GM21619 (cell line): ENCODE results near the gene SCARF1.

Experiments used
- ATAC-seq: cut with Tn5 transposase; IDR thresholded peaks from one replicate; pipeline ENCODE4 v1.9.1; 2021; ENCODE audit not compliant: unreplicated experiment

The SCARF1 gene

DNA sequence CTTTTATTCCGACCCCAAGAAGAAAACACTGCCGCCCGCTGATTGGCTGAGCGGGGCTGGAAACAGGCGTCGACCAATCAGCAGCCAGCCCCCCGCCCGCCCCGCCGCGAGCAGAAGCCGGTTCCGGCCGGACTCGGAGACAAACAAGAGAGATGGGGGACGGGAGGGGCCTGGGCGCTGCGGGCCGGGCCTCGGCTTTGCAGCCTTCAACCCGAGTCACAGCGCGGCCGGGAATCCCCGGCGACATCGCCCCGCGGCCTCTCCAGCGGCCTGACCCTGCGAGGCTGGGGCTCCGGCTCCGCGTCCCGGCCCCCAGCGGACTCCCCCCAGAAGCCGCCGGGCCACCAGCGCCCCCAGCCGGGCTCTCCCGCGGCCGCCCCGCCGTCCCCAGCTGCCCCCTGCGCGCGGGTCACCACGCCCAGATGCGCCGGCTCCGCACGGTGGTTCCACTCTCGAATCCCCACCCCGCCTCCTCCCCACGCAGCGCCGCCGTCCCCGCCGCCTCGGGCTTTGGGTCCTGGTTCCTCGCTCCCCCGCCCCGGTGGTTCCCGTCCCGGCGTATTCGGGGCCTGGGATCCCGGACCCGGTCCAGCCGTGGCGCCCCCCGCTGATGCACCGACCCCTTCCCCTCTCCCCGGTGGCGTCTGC, 16.6 kb downstream of the SCARF1 start:
- ATAC-seq = peak; percentile 48

DNA sequence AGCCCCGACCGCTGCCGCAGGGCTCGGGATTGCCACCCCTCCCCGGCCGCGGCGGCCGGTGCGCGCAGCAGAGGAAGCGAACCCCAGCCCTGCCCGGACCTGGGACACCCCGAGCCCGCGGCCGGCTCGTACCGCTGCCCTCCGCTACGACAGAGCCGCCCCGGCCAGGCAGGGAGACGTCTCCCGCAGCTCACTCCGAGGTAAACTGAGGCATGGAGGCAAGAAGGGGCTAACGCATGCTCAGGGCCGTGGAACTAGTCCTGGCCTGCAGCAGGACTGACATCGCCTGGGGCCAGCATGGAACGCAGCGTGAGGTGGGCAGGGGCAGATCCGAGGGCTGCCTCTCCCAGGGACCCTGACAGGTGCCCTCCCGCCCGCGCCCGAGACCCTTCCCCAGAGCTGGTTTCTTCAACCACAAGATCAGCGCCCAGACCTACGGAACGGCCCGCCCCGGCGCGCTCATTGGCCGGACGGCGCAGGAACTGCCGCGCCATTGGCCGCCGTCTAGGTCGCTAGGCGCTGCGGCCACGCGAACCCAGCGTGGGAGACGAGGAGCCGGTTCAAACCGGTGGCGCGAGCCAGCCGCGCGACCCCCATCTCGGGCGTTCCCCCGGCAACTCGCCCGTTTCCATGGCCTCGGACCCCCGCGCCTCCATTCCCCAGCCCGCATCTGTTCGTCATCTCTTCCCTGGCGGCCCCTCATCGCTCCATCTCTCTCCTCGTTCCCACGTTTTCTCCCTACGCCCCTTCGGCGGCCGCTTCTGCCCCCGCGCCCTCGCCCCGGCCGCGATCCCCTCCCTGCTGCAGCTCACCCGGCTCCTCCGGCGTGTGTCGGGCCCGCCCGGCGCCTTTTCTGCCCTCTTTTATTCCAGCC, 17.3 kb downstream of the SCARF1 start, which contains the start of gene SLC43A2:
Gene SLC43A2, minus strand, starts transcription at position 853 of the 874 bp plus-strand sequence. CDS start 960 bp downstream, outside the sequence.
- peak; percentile 57 for ATAC-seq

DNA sequence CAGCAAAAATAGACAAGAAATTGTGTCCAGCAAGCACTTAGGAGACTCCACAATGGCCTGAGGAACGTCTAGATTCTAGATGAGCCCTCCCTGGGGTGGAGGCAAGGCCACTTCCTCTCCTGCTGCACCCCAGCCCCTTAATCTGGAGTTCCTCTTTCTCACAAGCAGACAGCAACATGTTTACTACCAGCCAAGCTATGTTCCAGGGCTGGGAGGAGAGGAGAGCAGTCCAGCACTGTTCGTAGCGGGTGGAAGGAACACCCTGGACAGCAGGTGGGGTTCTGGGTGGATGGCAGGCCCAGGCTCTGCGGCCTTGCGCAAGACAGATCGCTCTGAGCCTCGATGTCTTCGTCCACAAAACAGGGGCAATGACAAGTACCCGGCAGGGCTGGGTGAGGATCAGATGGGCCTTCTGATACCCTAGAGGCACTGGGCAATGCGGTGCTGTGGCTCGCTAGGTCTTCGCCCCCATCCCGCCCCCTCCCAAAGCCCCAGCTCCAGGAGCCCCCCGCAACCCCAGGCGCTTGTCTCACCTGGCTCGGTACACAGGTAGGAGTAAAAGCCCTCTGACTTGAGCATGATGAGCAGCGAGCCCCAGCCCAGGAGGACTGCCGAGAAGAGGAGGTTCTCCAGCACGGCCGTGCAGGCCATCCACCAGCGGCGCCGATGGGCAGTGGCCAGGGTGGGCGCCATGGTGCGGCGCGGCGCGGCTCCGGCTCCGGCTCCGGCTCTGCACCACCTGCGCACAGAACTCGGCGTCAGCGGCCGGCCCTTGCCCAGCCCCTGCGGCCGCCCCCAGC, 18.1 kb downstream of the SCARF1 start:
- ATAC-seq = peak; percentile 5

DNA sequence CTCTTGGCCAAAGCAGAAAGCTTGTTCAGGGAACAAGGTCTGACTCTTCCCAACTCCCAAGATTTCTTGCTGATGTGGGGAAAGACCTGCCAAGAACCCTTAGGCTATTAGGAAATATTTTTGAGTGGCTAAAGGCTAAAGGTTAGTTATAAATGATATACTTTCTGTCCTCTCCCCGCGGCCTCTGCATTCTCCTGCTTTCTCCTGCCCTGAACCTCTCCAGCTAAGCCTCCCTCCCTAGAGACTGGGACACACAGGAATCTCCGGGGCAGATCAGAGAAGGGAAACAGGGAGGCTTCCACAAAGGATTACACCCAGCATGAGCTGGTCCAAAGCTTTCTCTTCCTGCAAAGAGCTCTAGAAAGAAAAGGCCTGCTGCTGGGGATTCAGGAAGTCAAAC, 19.2 kb downstream of the SCARF1 start:
- no peak for ATAC-seq

DNA sequence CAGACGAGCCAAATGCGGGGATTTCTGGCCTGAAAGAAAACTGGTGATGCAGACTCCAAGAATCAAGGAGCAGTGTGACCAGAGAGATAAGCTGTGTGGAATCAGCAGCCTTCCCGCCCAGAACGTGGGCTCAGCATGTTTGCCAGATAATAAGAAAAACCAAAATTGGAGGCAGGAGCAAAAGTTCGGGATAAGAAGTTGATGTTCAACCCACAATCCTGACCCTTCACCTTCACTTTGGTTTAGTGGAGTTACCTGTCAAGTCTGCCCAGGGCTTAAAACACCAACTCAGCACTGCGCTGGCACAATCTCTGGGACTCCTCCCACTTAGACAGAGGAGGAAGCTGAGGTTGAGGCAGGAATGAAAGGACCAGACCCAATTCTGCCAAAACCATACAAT, 20.0 kb downstream of the SCARF1 start:
- ATAC-seq = no peak

DNA sequence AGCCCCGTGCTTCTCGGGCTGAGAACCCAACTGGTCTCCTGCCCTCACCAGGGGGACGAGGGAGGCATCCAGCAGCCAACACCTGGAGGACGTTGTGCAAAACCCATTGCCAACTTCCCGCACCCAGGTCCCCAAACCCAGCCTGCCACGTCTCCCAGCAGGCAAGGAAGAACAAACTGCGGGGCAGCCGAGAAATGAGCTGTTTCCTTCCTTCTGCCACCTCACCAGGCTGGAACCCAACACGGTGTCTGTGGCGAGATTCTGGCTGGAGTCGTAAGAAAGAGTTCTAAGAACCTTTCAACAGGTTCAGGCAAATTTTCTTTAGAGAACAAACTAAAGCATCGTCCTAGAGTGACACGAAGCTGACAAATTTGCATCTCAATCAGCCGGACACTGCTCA, 20.5 kb downstream of the SCARF1 start:
- no peak for ATAC-seq

DNA sequence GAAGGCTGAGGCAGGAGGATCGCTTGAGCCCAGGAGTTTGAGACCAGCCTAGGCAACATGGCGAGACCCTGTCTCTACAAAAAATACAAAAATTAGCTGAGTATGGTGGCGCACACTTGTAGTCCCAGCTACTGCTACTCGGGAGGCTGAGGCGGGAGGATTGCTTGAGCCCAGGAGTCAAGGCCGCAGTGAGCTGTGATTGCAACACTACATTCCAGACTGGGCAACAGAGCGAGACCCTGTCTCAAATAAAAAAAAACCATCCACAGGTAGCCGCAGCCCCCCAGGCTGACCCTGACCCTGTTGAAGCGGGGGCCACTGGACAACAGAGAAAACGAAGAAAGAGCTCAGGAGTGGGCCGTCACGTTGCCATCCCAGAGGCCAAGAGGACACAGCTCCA, 20.9 kb downstream of the SCARF1 start:
- ATAC-seq = no peak

DNA sequence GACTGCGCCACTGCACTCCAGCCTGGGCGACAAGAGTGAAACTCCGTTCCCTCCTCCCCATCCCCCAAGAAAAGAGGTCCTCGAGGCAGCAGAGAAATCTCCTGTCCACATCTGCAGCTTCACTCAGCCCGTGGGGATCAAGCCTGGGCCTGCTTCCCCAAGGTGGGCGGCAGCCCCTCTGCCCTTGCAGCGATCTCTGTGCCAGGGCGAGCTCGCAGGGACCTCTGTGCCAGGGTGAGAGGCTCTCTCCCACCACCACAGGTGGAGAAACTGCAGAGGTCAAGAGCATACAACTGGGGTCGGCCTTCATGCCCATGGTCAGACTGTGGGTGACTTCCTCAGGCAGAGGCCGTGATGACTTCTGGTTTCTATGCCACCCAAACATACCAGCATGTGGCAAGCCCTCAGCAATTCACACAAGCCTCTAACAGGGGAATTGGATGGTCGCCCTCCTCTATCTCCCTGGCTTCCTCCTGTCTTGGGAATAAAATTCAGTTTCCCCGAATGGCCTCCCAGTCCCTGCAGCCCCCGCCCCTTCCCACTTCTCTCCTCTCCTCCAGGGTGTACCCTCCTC, 22.4 kb downstream of the SCARF1 start:
- ATAC-seq = no peak

DNA sequence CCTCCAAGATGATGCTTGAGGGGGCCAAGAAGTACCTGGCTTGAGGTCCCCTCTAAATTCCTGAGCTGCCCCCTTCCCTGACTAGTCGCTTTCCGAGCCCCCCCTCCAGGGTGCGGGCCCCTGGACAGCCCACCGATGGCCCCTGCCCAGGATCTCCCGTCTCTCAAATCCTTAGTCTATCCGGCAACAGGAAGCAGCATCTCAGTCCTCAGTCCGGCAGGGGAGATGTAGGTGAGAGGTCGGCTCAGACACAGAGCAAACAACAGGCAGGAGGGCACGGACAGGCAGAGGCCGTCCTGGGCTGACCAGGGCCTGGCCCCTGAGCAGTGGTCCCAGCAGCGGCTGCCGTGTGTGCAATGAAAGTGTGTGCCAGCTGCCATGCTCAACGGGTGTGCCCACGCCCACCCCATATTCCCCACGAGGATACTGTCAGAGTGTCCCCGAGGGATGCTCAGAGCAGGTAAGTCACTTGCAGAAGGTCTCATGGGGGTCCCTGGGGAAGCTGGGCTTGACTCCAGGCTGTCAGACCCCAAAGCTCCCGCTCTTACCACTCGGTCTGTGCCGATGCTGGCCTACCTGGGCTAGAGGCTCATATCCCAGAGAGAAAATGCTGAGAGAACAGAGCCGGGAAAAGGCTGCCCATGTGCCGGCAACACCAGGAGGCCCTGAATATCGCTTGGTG, 24.1 kb downstream of the SCARF1 start:
- no peak for ATAC-seq

DNA sequence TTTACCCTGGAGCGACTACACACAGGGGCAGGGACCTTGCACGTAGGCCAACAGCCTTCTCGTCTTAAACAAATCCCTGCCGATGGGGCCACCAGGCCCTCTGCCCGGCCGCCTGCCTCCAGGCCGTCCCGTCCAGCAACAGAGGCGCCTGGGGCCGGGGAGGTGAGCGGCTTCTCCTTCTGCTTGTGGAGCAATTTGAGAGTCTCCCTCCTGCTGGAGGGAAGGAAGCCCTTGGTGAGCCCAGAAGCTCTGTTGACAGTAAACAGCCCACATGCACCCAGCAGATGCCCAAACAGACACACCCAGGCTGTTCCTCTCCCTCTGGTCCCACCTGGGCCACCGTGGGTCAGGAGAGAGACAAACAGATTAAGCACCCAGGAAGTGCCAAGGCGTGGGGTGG, 25.0 kb downstream of the SCARF1 start:
- ATAC-seq = no peak

DNA sequence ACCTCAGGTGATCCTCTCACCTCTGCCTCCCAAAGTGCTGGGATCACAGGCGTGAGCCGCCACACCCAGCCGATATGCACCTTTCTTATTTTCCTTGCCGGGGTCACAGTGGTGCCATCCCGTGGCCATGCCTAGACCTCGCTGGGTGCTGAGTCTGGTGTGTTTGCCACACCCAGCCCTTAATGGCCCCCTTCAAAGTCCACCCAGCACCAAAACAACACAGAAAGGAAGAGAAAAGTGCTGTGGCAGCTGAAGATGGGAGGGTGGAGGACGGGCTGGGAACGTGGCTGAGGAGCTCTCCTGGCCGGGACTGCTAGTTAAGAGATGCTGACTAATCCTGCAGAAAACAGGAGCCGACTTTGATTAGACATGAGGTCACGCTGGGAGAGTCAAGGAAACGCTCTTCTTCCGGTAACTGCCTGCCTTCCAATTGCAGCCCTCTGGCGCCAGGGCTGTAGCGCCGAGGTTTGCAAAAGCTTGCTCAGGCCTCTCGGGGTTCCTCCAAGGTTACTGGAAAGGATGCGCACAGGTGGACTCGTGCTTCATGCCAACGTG, 27.8 kb downstream of the SCARF1 start:
- no peak for ATAC-seq

DNA sequence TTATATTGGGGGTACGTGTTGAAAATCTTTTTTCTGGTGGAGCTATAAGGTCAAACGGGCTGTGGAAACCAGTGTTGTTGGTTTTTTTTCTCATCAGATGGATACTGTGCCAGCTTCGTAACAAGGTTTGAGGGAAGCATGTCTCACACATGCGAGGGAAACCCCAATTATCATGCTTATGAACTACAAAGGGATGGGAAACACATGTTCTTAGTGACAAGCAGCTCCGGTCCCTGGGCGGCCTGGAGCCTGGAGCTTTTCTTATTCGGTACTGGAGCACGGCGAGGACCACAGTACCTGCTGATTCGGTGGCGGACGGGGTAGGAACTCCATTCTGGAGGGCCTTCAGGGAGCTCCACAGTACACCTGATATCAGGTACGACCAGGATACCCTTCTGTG, 29.4 kb downstream of the SCARF1 start:
- no peak for ATAC-seq

DNA sequence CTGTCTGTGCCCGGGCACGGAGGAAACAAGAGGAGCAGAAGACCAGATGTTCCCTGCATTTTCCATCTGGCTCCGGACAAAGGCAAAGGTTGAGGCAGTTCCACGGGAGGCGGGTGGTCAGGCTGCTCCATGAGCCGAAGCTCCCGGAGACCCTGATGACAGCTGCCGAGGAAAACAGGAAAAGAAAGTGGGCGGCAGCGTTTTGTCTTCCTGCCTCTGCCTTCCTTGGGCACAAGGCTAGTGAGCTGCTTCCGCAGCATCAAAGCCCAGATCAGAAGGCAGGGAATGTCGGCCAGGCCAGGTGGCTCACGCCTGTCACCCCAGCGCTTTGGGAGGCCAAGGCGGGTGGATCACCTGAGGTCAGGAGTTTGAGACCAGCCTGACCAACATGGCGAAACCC, 33.1 kb downstream of the SCARF1 start:
- no peak for ATAC-seq

DNA sequence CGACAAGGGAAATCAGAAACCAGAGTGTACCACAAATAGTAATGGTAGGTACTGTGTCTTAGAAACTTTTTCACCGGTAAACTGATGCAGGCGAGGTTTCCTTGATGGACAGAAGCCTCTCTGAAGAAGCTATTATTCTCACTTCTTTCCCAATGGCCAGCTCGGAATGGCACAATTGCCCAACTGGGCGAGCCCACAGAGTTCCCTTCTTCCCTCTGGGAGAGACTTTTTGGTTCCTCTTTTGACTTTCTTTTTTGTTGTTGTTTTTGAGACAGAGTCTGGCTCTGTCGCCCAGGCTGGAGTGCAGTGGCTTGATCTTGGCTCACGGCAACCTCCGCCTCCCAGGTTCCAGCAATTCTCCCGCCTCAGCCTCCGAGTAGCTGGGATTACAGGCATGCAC, 33.8 kb downstream of the SCARF1 start:
- ATAC-seq = no peak

DNA sequence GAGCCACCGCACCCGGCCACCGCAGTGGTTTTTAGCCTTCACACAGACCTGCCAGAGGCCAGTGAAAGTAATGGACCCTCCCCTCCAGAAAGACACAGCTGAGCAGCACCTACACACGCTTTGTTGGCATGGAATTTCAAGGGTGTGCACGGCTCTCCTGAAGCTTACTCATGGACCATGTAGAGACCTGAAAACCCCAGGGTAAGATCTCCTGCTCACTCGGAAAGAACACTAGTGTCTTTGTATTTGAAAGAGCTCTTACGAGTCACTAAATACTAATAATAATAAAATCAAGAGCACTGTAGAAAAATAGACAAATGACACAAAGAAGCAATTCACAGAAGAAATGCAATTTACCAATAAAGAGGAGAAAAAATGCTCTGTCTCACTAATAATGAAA, 36.9 kb downstream of the SCARF1 start:
- ATAC-seq = no peak

DNA sequence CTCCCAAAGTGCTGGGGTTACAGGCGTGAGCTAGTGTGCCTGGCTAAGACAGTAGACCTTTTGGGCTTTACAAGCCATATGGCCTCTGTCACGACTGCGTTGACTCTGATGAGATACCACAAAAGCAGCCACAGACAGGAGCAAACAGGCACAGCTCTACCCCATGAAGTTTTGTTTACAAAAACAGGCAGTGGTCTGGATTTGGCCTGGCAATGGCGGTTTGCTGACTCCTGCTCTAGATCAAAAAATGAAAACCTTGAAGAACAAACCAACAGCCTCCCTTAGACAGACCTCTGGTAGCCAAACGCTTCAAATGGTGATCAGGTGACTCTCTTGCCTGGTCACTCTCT, 37.6 kb downstream of the SCARF1 start:
- ATAC-seq = no peak

DNA sequence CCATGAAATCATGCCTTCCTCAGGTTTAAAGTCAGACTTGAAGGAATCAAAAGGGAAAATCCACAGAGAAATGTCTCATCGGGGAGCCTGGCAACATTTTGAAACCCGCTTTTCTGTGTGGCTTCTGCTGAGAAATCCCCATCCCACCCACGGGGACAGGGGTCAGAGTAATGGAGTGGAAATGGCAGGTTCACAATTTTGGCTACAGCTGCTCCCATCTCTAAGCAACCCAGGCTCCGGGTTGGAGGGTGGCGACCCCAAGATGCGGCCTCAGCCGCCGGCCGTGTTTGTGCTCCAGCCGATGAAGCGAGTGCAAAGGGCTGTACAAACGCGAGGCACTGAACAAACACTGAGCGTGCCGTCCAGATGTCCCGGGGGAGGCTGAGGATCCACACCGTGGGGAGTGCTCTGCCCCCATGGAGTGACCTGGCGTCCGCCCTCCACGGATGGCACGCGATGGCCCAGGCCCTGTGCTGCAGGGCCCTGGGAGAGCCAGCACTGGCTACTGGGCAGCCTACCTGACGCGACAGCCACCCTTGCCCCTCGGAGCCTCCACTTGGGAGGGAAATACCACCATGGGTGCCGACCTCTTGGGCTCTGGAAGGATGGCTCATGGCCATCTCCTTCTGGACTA, 39.1 kb downstream of the SCARF1 start:
- ATAC-seq = no peak

DNA sequence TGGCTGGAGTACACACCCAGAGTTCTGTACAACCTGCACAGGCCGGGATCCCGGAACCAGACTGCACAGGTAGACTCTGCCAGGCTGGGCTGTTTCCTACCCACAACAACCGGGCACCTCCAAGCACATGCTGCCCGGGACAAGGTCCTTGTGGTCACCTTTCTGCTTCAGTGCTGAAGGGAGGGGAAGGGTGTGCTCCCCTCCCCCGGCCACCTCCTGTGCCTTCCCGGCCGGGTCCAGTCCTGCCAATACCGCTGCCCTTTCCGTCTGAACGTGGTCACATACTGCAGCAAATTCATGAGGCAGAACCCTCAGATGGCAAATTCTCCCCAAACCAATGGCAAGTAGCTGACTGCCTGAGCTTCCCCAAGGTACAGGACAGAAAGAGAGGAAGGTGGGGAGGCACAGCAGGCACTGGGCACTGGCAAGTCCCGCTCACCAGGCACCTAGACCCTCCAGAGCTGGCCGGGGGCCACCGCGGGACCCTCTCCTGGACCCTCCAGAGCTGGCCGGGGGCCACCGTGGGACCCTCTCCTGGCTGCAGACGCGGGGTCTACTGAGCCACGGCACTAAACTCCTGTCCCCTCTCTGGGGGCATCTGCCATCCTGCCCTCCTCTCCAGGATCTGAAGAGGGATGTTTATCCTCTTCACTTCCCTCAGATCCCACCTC, 39.7 kb downstream of the SCARF1 start:
- no peak for ATAC-seq

DNA sequence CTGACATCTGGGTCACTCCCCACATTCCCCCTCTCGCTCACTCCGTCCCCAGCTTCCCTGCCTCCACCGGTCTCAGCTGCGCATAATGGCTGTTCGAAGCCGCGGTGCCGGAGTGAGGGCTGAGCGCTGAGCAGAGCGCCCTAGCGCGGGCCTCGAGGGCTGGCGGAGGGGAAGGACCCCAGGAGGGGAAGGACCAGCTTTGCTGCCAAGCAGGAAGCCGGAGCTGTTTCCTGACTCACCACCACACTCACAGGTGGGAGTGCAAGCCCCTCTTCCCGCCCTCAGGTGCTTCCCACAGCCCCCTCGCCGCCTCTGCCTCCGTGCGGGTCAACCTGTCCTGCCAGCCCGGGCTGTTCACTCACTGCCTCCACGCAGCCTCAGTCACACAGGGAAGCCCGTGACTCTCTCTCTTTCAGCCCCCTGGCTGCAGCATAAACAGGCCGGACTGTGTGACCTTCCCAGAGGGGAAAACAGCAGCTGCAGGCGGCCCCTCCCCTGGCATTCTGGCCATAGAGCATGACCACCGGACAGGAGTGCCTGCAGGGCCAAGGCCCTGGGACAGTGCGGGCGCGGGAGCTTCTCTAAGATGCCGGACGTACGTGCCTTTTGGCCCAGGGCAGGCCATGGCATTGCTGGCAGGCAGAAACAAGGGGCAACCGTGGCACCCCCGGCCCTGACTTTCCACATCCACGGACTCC, 40.6 kb downstream of the SCARF1 start:
- ATAC-seq = no peak
